Measurements from ENCODE around the gene SNX30.

DNA sequence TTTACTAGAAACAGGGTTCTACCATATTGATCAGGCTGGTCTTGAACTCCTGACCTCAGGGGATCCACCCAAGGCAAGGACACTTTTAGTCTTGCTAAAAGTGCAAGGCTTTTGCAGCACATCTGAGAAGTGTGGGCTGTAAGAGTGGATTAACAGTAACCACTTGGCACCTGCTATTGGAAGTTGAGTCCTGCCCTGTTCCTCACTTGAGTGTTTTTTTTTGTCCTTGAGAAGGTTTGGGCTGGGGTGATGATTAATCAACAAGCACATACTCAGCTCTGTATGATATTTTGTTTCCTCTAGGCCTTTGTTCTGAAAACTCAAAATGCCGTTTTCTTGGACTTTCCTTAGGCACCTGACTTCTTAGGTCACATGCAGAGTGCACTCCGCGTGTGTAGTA lies 37.4 kb downstream of the SNX30 start:
- TF ChIP-seq, protein P1, sequence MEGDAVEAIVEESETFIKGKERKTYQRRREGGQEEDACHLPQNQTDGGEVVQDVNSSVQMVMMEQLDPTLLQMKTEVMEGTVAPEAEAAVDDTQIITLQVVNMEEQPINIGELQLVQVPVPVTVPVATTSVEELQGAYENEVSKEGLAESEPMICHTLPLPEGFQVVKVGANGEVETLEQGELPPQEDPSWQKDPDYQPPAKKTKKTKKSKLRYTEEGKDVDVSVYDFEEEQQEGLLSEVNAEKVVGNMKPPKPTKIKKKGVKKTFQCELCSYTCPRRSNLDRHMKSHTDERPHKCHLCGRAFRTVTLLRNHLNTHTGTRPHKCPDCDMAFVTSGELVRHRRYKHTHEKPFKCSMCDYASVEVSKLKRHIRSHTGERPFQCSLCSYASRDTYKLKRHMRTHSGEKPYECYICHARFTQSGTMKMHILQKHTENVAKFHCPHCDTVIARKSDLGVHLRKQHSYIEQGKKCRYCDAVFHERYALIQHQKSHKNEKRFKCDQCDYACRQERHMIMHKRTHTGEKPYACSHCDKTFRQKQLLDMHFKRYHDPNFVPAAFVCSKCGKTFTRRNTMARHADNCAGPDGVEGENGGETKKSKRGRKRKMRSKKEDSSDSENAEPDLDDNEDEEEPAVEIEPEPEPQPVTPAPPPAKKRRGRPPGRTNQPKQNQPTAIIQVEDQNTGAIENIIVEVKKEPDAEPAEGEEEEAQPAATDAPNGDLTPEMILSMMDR (IDR thresholded peaks at IDR 0.05), result no peak
- TF ChIP-seq POLR2A (IDR thresholded peaks at IDR 0.05), result no peak

Data from esophagus squamous epithelium (tissue), 4 donors.